Hepatocyte (in vitro differentiated cells): ENCODE data around the gene MAP3K10. TPM values are rescaled to one million over a fixed set of nuclear protein-coding genes. Genes with fewer than 3 reads are reported as not detected.
"Not testable (repeated sequence)": the region's sequence is repeated elsewhere in the genome, so short reads cannot be mapped to it uniquely, and the experiment has no call there.

Experiments
- DNase-seq: peaks from one replicate; pipeline ENCODE4 v3.0.0-alpha.2; 2016; ENCODE audit warnings: low spot score
- H2AFZ ChIP-seq: fragments of 200-600 bp; sonication (generic); 2 replicates; pipeline ENCODE4 v1.6.0; 2016; ENCODE audit warnings: antibody characterized with exemption, mild to moderate bottlenecking
- H3K27ac ChIP-seq: fragments of 200-600 bp; sonication (generic); 2 replicates; pipeline ENCODE4 v1.5.1; 2016; ENCODE audit warnings: mild to moderate bottlenecking
- H3K27me3 ChIP-seq: fragments of 200-600 bp; sonication (generic); 2 replicates; pipeline ENCODE4 v1.6.1; 2016
- H3K36me3 ChIP-seq: fragments of 200-600 bp; sonication (generic); replicated peaks from 2 replicates; pipeline ENCODE4 v1.5.1; 2016; ENCODE audit warnings: low read depth; ENCODE audit not compliant: insufficient read depth
- H3K4me1 ChIP-seq: fragments of 200-600 bp; sonication (generic); 2 replicates; pipeline ENCODE4 v1.5.1; 2016; ENCODE audit warnings: mild to moderate bottlenecking, moderate library complexity; ENCODE audit not compliant: insufficient read depth
- H3K4me2 ChIP-seq: fragments of 200-600 bp; sonication (generic); 2 replicates; pipeline ENCODE4 v1.6.0; 2016
- H3K4me3 ChIP-seq: fragments of 200-600 bp; sonication (generic); 2 replicates; pipeline ENCODE4 v1.5.1; 2016; ENCODE audit warnings: mild to moderate bottlenecking
- H3K79me2 ChIP-seq: fragments of 200-600 bp; sonication (generic); 2 replicates; pipeline ENCODE4 v1.6.0; 2017; ENCODE audit warnings: mild to moderate bottlenecking
- H3K9me2 ChIP-seq: fragments of 200-600 bp; sonication (generic); replicated peaks from 2 replicates; pipeline ENCODE4 v1.6.0; 2017; ENCODE audit warnings: mild to moderate bottlenecking; ENCODE audit not compliant: insufficient read depth
- H3K9me3 ChIP-seq: fragments of 200-600 bp; sonication (generic); 2 replicates; pipeline ENCODE4 v1.5.1; 2016; ENCODE audit warnings: low read depth, mild to moderate bottlenecking
- H4K20me1 ChIP-seq: fragments of 200-600 bp; sonication (generic); 2 replicates; pipeline ENCODE4 v1.6.0; 2016; ENCODE audit warnings: mild to moderate bottlenecking; ENCODE audit not compliant: insufficient read depth, poor library complexity, severe bottlenecking
- CTCF ChIP-seq: fragments of 200-600 bp; sonication (generic); IDR thresholded peaks from 2 replicates; pipeline ENCODE4 v1.5.1; 2016; ENCODE audit warnings: antibody characterized with exemption, mild to moderate bottlenecking; ENCODE audit not compliant: poor library complexity
- EZH2 ChIP-seq: fragments of 200-600 bp; sonication (generic); IDR thresholded peaks from 2 replicates; pipeline ENCODE4 v1.6.1; 2016; ENCODE audit warnings: antibody characterized with exemption, mild to moderate bottlenecking, borderline replicate concordance
- EZH2phosphoT487 ChIP-seq: fragments of 200-600 bp; sonication (generic); IDR thresholded peaks from one replicate; pipeline ENCODE4 v1.6.1; 2018; ENCODE audit warnings: antibody characterized with exemption, mild to moderate bottlenecking, low read depth, moderate library complexity; ENCODE audit not compliant: unreplicated experiment, severe bottlenecking
- WGBS: methylation state at CpG from one replicate; pipeline ENCODE4 v1.1.6; 2016; ENCODE audit warnings: low lambda C conversion rate; ENCODE audit errors: missing lambda C conversion rate; 5-methylcytosine and 5-hydroxymethylcytosine counted together
- polyA plus RNA-seq: library from polyadenylated mRNA; unstranded; fragments of >200 nt; fragmentation: Nextera tagmentation; extraction: Ambion mirVana; gene quantifications from 2 replicates; pipeline ENCODE4 v1.2.1, GENCODE V29; 2016
- total RNA-seq: library from RNA; depleted of rRNA; stranded (reverse); fragments of >200 nt; gene quantifications from 2 replicates; pipeline ENCODE4 v1.2.3, GENCODE V29; 2014

Gene MAP3K10
- total and polyA plus RNA-seq, 2 experiments from 2014 or later, result 6.1 to 9.1 TPM

GRCh38 chr19:40217934-40218890, 27.0 kb downstream of the MAP3K10 start, which contains the start of gene TTC9B:
Gene TTC9B (minus strand): TSS chr19:40218384. CDS start chr19:40218381, 3 bp downstream.
- Histone ChIP-seq H4K20me1 (no peaks in the 10 kb centered on the region), H3K4me3 (no peak within 1 kb of the TSS), H3K4me2 (peak within 1 kb of the TSS; percentile 72), H3K79me2 (no peaks in the 10 kb centered on the region), H3K4me1 (peaks cover 3% of the 10 kb centered on the region), H3K27me3 (peaks cover 43% of the 10 kb centered on the region), H2AFZ (no peak within 1 kb of the TSS), H3K9me2 (no peaks in the 10 kb centered on the region), H3K27ac (no peak within 1 kb of the TSS), H3K9me3 (no peaks in the 10 kb centered on the region), H3K36me3 (no peaks in the 10 kb centered on the region)
- peak; percentile 67 for DNase-seq
- whole genome bisulfite sequencing, result 19% methylated on average over 16 of the region's 75 CpGs
- TF ChIP-seq EZH2phosphoT487, result no peak
- TF ChIP-seq EZH2, result peak; percentile 21

- DNase-seq, H4K20me1 ChIP-seq, H3K4me3 ChIP-seq, H3K4me1 ChIP-seq, H3K9me2 ChIP-seq, H3K79me2 ChIP-seq, H3K4me2 ChIP-seq, H3K27ac ChIP-seq, H3K36me3 ChIP-seq, H3K9me3 ChIP-seq, H2AFZ ChIP-seq: not testable (repeated sequence)
- WGBS, result 88% methylated on average over 4 of the region's 4 CpGs
- H3K27me3 ChIP-seq, result peaks cover 43% of the 10 kb centered on the region
These were observed 27.8 kb downstream of the MAP3K10 start for GRCh38 chr19:40219029-40219428.

GRCh38 chr19:40219721-40220276, 28.6 kb downstream of the MAP3K10 start:
- TF ChIP-seq EZH2, result no peak
- no peak for TF ChIP-seq EZH2phosphoT487
- no peak for TF ChIP-seq CTCF
- Histone ChIP-seq H2AFZ (no peak overlapping the region), H4K20me1 (no peaks in the 10 kb centered on the region), H3K79me2 (no peaks in the 10 kb centered on the region), H3K9me3 (no peaks in the 10 kb centered on the region), H3K36me3 (no peaks in the 10 kb centered on the region), H3K27ac (no peak overlapping the region), H3K4me2 (no peak overlapping the region), H3K9me2 (no peaks in the 10 kb centered on the region), H3K27me3 (peaks cover 43% of the 10 kb centered on the region), H3K4me3 (no peak overlapping the region), H3K4me1 (peaks cover 3% of the 10 kb centered on the region)
- WGBS, result 57% methylated on average over 8 of the region's 8 CpGs
- peak; percentile 37 for DNase-seq

GRCh38 chr19:40220674-40221073, 29.4 kb downstream of the MAP3K10 start:
- Histone ChIP-seq H3K9me2 (no peaks in the 10 kb centered on the region), H3K27me3 (peaks cover 48% of the 10 kb centered on the region), H3K79me2 (no peaks in the 10 kb centered on the region), H3K9me3 (no peaks in the 10 kb centered on the region), H3K4me2 (no peak overlapping the region), H3K4me3 (no peak overlapping the region), H3K4me1 (peaks cover 3% of the 10 kb centered on the region), H3K27ac (no peak overlapping the region), H2AFZ (no peak overlapping the region), H4K20me1 (no peaks in the 10 kb centered on the region), H3K36me3 (no peaks in the 10 kb centered on the region)
- WGBS, result 86% methylated on average over 9 of the region's 9 CpGs
- TF ChIP-seq EZH2 (no peak), CTCF (no peak), EZH2phosphoT487 (no peak)
- DNase-seq, result no peak
